Activated CD4-positive, alpha-beta T cell treated with anti-CD3 and anti-CD28 coated beads for 24 hours (primary cell): ENCODE data around the gene PCGF5.
"Not testable (repeated sequence)": the region's sequence is repeated elsewhere in the genome, so short reads cannot be mapped to it uniquely, and the experiment has no call there.

Experiments
- DNase-seq, 2 donors: peaks; one replicate each; pipeline ENCODE4 v3.0.0-alpha.2; 2020; ENCODE audit warnings: low read depth in 2 of 2

The PCGF5 gene

GRCh38 chr10:91210014-91210413 lies 10.4 kb upstream of the PCGF5 start:
- no peak for DNase-seq

- DNase-seq = no peak
These were observed 10.0 kb upstream of the PCGF5 start for GRCh38 chr10:91210435-91210834.

- no peak for DNase-seq
These were observed 8.8 kb upstream of the PCGF5 start for GRCh38 chr10:91211675-91212074.

DNA sequence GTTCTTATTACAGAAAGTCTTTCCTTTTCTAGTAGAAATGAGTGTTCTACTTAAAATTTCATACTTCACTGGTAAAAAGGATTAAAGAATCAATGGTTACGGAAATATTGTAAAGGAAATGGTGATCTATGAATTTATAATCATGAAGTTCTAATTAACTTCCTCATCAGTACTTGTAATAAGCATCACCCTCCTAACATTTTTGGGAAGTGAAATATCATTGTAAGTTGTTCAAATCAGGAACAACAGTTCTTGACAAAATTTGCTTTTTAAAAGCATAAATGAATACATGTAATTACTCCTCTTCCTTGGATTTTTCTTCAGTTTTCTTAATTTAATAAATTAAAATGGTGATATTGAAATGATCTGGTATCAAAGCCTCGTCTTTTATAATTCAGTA lies 5.6 kb upstream of the PCGF5 start:
- DNase-seq = no peak

- no peak for DNase-seq
These were observed 5.1 kb upstream of the PCGF5 start for GRCh38 chr10:91215384-91215783.

- no peak for DNase-seq
These were observed 881 bp upstream of the PCGF5 start for GRCh38 chr10:91219371-91220193.

DNA sequence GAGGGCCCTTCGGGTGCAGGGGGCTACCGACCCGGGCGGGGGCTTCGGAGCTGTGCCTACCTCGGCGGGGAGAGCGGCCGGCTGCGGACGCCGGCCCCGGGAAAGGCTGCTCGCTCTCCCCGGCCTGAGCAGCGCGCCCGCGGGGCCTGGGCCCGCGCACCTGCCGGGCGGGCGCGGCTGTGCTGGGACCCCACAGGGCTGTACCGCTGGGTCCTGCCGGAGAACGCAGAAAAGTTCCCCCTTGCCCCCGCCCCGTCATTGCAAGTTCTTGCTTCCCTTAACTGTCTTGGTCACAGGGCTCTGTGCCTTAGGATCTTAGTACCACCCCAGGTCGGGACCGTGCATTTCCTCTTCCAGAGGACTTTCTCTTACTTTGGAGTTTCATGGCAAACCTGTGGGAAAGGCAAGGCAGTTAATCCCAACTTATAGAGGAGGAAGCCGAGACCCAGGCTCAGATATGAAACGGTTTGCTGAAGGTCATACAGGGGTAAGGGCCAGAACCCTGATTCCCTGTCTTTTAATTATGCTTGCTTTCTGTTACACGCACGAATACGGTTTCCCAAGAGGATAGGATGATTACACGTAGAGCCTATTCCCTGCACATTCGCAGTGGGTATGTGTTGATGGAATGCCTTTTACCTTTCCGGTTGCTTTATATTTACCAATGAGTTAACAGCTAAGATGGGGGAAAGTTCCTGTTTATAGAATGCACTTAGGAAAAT lies 652 bp downstream of the PCGF5 start:
- peak in 1 of 2 donors; percentile 6 for DNase-seq

DNA sequence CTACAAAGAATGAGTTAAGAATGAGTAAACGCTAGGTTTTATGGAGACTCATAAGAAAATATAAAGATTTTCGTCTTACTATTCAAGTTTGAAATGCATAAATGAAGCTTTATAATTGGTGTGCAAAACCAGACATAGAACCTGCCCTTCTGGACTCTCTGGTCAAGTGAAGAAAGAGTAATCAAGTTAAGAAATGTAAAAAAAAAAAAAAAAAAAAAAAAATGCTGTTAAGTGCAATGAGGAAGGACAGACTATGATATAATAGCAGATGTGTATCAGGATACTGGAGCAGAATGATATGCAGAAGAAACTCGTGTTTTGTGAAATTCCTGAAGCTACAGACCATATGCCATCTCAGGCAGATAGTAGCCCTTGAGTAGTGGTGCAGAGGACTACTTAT lies 5.6 kb downstream of the PCGF5 start:
- no peak for DNase-seq

DNA sequence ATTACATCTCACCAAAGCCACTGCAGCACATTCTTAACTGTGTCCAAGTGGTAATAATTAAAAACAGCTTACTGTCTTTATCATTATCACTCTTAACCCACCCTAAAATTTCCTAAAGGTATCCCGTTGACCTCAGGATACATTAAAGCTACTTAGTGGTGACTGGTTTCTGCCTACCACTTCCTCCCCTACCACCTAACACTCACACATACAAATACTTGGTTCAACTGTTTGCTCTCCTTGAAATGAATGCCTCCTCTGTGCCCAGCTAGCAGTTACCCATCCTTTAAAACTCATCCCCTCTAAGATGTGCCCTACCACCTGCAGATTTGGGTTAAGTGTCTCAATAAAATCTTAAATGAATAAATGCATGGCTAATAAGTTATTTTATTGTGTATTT lies 7.1 kb downstream of the PCGF5 start:
- DNase-seq = no peak

DNA sequence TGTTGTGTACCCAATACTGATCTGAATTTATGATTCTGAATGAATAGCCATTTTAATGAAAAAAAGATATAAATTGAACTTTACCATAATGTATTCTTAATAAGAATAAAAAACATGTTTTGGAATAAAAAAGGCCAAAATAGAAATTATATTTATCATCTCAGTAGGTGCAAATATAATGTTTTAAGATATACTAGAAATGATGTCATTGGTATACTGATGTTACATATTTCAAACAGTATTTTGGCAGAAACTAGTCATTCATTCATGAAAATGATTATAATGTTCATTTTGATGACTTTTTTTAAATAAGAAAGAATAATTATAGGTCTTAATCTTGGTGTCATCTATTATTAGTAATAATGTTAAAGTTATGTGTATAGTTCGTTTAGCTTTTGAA lies 9.2 kb downstream of the PCGF5 start:
- no peak for DNase-seq

GRCh38 chr10:91238191-91238590 lies 17.7 kb downstream of the PCGF5 start:
- no peak for DNase-seq

GRCh38 chr10:91239789-91240188 lies 19.3 kb downstream of the PCGF5 start:
- no peak for DNase-seq

- DNase-seq = no peak
These were observed 22.5 kb downstream of the PCGF5 start for GRCh38 chr10:91242940-91243339.

DNA sequence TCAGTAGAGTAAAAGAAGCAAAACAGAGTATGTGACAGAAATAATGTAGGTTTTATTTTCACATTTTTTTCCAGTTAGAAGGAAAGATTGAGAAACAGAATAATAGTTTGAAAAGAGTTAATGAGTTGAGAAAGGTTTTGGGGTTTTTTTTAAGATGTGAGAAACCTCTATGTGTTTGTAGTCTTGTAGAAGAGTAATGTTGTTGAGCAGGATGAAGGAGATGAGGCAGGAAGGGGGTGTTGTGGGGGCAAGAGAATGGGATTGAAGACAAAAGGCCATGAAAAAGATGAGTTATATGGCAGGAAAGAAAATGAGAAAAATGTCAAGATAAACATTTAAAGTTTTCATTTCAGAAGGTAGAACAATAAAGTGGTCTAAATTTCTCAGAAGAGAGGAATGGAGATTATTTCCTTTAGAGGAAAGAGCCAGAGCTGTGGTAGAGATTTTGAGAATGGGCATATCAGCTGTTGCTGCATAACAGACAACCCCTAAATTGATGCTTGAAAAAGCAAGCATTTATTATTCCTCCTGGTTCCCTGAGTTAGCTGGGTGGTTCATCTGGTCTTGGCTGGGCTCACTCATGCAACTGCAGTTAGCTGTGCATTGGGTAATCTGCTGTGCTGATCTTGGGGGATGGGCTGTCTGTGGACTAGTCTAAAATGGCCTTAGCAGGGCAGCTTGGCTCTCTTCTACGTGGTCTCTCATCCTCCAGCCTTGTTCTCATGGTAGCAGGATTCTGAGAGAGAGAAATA lies 27.1 kb downstream of the PCGF5 start:
- DNase-seq = no peak

DNA sequence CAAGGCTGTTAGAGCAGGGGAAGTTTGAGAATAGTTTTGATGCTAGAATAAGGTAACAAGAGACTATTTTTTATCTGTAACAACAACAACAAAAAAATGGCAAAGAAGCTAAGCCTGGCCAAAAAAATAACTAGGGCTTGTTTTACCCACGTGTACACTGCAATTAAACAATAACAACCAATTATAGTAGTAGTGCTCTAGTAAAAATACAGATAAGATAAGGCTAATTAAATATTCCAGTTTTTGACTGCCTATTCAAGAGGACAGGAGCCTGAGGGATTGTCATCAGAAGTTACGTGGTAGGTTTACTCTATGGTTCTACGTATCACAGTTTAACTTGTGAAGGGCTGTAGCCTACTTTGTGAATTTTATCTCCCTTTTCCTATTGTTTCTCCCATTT lies 29.2 kb downstream of the PCGF5 start:
- DNase-seq = no peak

GRCh38 chr10:91250341-91250740 lies 29.9 kb downstream of the PCGF5 start:
- no peak for DNase-seq

DNA sequence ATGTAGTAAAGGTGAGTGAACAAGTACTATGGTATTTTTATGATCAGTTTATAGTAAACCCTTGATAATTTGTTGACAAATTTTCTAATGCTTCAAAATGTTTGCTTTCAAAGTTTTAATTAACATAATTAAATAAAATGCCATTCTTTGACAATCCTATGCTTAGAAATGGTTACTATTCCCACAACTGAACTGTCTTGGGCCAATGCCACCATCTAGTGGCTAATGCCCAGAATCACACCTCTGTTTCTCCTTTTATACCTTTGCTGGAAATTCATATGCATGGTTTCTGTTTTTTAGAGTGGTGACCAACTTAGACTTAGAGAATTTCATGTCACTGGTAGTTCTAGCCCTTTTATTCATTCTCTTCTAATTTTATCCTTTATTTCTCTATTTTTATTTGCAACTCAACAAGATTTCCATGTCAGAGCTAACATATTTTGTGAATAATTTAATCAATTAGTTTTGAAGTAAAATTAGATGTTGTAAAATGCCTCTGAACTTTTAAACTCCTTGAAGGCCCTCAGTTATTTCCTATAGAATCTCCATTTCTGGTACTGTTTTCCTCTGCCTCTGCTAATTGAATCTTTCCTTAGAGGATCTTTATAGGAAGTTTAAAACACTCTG lies 31.1 kb downstream of the PCGF5 start:
- peak; percentile 1 to 18 for DNase-seq

DNA sequence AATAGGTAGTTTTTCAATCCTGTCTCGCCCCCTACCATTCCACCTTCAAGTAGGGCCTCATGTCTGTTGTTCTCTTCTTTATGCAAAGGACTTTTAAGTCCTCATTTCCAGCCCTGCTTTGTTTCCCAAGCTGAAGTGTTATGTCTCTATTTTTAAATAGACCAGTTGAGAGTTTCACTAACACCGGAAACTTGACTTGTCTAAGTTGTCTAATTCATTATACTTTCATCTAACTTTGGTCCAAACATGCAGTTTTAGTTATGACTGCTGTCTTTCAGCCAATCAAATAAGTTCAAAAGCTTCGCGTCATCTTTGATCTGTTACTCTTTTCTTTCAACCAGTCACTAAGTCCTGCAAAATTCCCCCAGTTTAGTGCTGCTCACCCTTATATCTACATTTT lies 32.8 kb downstream of the PCGF5 start:
- no peak for DNase-seq

DNA sequence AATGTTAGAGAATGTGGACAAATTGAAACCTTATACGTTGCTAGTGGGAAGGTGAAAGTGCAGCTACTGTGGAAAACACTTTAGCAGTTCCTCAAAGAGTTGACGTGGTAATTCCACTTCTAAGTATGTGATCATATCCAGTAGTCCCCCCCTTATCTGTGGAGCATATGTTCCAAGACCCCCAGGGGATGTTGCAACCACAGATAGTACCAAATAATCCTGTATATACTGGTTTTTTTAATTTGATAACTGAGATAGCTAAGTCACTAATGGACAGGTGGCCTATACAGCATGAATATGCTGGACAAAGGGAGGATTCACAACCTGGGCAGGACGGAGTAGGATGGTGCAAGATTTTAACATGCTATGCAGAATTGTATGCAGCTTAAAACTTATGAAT lies 36.8 kb downstream of the PCGF5 start:
- no peak for DNase-seq

DNA sequence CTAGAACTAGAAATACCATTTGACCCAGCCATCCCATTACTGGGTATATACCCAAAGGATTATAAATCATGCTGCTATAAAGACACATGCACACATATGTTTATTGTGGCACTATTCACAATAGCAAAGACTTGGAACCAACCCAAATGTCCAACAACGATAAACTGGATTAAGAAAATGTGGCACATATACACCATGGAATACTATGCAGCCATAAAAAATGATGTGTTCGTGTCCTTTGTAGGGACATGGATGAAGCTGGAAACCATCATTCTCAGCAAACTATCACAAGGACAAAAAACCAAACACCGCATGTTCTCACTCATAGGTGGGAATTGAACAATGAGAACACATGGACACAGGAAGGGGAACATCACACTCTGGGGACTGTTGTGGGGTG lies 40.0 kb downstream of the PCGF5 start:
- DNase-seq = not testable (repeated sequence)

- no peak for DNase-seq
These were observed 51.4 kb downstream of the PCGF5 start for GRCh38 chr10:91271886-91272285.

GRCh38 chr10:91284486-91285090 lies 64.1 kb downstream of the PCGF5 start:
- DNase-seq = no peak
